HepG2 (cell line): ENCODE measurements around the gene CD151. TPM values are rescaled to one million over a fixed set of nuclear protein-coding genes. Genes with fewer than 3 reads are reported as not detected.

Experiments used
- AGO2 ChIP-seq: fragments of 200-400 bp; formaldehyde crosslinking; optimal IDR thresholded peaks from 2 replicates; pipeline ENCODE3; 2017; ENCODE audit warnings: mild to moderate bottlenecking, low read depth, low read length, moderate library complexity
- CREB1 ChIP-seq, 2 experiments: fragments of 450-650 bp in 1 of 2; IDR thresholded peaks; 2 replicates each; pipeline ENCODE4 v1.6.1; 2016 to 2017; ENCODE audit warnings: control low read depth in 1 of 2, mild to moderate bottlenecking in 1 of 2, missing compliant biosample characterization in 1 of 2, missing genetic modification characterization in 1 of 2
- ELK4 ChIP-seq: sonication (generic); formaldehyde crosslinking; IDR thresholded peaks from 2 replicates; pipeline ENCODE4 v1.9.0; 2021; ENCODE audit warnings: missing genetic modification reagents, borderline replicate concordance
- HNF1B ChIP-seq: sonication (generic); formaldehyde crosslinking; IDR thresholded peaks from 2 replicates; pipeline ENCODE4 v1.5.1; 2020; ENCODE audit warnings: mild to moderate bottlenecking, moderate library complexity, missing genetic modification reagents
- HNRNPUL1 ChIP-seq: fragments of 200-400 bp; formaldehyde crosslinking; IDR thresholded peaks from 2 replicates; pipeline ENCODE4 v1.6.1; 2017; ENCODE audit warnings: low read depth, mild to moderate bottlenecking, low read length, moderate library complexity
- NAIF1 ChIP-seq: sonication (generic); formaldehyde crosslinking; IDR thresholded peaks from 2 replicates; pipeline ENCODE4 v1.5.0; 2020; ENCODE audit warnings: mild to moderate bottlenecking, missing genetic modification reagents, borderline replicate concordance
- ZFP90 ChIP-seq: sonication (generic); formaldehyde crosslinking; IDR thresholded peaks from 2 replicates; pipeline ENCODE4 v1.8.0; 2022; ENCODE audit warnings: missing genetic modification reagents, mild to moderate bottlenecking, inconsistent platforms, borderline replicate concordance
- ZNF280B ChIP-seq: sonication (generic); formaldehyde crosslinking; IDR thresholded peaks from 2 replicates; pipeline ENCODE4 v1.5.0; 2020; ENCODE audit warnings: missing genetic modification reagents, mild to moderate bottlenecking, borderline replicate concordance
- ZNF383 ChIP-seq: sonication (generic); formaldehyde crosslinking; IDR thresholded peaks from 2 replicates; pipeline ENCODE4 v1.4.0; 2020; ENCODE audit warnings: missing genetic modification reagents, mild to moderate bottlenecking, borderline replicate concordance
- ZNF652 ChIP-seq: IDR thresholded peaks from 2 replicates; pipeline ENCODE4 v1.6.1; 2016; ENCODE audit warnings: low read depth, borderline replicate concordance
- polyA plus RNA-seq, 8 experiments: library from polyadenylated mRNA; depleted of rRNA in 3 of 8; stranded (reverse) in 7 of 8; unstranded in 1 of 8; fragments of >200 nt; fragmentation: Illumina TruSeq in 4 of 8; extraction: Trizol in 4 of 8; gene quantifications; 2 replicates each; pipeline versions ENCODE4 v1.2.1 to v1.2.3, GENCODE V29; 2011 to 2016; ENCODE audit warnings: low read depth in 4 of 8, missing spikeins in 1 of 8, mixed read lengths in 1 of 8; ENCODE audit not compliant: insufficient read depth in 1 of 8
- total RNA-seq, 5 experiments: library from RNA; depleted of rRNA; stranded (reverse); fragments of >200 nt; fragmentation: Illumina TruSeq; extraction: Trizol; gene quantifications; 2 replicates each; pipeline ENCODE4 v1.2.3, GENCODE V29; 2016; ENCODE audit warnings: low read depth in 1 of 5
- TF ChIP-seq, protein P1 (sequence below): sonication (generic); formaldehyde crosslinking; IDR thresholded peaks from 2 replicates; pipeline ENCODE4; 2020; ENCODE audit warnings: missing genetic modification reagents, mild to moderate bottlenecking, borderline replicate concordance
- TF ChIP-seq, protein P2 (sequence below): IDR thresholded peaks from 2 replicates; pipeline ENCODE4 v1.6.1; 2016; ENCODE audit warnings: missing compliant biosample characterization, missing genetic modification reagents, borderline replicate concordance
- TF ChIP-seq, protein P3 (sequence below): sonication (generic); formaldehyde crosslinking; conservative IDR thresholded peaks from 2 replicates; pipeline ENCODE4 v1.8.0; 2022; ENCODE audit warnings: low read depth, missing genetic modification reagents
- TF ChIP-seq, protein P4 (sequence below): sonication (generic); formaldehyde crosslinking; IDR thresholded peaks from 2 replicates; pipeline ENCODE4 v1.4.0; 2020; ENCODE audit warnings: mild to moderate bottlenecking, missing genetic modification reagents

Gene CD151
- total and polyA plus RNA-seq, 2 of the 13 experiments (the other 11 are each of a cell fraction or from before 2014, with no cell fraction given) = 125 to 197 TPM

- TF ChIP-seq CREB1 (IDR thresholded peaks at IDR 0.05) = no peak
- TF ChIP-seq CREB1 (CRISPR knock-in tag; IDR thresholded peaks at IDR 0.05) = no peak
- TF ChIP-seq, protein P1, sequence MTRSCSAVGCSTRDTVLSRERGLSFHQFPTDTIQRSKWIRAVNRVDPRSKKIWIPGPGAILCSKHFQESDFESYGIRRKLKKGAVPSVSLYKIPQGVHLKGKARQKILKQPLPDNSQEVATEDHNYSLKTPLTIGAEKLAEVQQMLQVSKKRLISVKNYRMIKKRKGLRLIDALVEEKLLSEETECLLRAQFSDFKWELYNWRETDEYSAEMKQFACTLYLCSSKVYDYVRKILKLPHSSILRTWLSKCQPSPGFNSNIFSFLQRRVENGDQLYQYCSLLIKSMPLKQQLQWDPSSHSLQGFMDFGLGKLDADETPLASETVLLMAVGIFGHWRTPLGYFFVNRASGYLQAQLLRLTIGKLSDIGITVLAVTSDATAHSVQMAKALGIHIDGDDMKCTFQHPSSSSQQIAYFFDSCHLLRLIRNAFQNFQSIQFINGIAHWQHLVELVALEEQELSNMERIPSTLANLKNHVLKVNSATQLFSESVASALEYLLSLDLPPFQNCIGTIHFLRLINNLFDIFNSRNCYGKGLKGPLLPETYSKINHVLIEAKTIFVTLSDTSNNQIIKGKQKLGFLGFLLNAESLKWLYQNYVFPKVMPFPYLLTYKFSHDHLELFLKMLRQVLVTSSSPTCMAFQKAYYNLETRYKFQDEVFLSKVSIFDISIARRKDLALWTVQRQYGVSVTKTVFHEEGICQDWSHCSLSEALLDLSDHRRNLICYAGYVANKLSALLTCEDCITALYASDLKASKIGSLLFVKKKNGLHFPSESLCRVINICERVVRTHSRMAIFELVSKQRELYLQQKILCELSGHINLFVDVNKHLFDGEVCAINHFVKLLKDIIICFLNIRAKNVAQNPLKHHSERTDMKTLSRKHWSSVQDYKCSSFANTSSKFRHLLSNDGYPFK = no peak
- TF ChIP-seq HNRNPUL1 = no peak
- TF ChIP-seq ZFP90 (CRISPR knock-in tag) = no peak
- TF ChIP-seq HNF1B = no peak
- TF ChIP-seq, protein P2, sequence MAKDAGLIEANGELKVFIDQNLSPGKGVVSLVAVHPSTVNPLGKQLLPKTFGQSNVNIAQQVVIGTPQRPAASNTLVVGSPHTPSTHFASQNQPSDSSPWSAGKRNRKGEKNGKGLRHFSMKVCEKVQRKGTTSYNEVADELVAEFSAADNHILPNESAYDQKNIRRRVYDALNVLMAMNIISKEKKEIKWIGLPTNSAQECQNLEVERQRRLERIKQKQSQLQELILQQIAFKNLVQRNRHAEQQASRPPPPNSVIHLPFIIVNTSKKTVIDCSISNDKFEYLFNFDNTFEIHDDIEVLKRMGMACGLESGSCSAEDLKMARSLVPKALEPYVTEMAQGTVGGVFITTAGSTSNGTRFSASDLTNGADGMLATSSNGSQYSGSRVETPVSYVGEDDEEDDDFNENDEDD = no peak
- 0 out of 2 replicates have a peak, but pooled peaks have one; percentile 47 for TF ChIP-seq ZNF280B
- TF ChIP-seq, protein P3, sequence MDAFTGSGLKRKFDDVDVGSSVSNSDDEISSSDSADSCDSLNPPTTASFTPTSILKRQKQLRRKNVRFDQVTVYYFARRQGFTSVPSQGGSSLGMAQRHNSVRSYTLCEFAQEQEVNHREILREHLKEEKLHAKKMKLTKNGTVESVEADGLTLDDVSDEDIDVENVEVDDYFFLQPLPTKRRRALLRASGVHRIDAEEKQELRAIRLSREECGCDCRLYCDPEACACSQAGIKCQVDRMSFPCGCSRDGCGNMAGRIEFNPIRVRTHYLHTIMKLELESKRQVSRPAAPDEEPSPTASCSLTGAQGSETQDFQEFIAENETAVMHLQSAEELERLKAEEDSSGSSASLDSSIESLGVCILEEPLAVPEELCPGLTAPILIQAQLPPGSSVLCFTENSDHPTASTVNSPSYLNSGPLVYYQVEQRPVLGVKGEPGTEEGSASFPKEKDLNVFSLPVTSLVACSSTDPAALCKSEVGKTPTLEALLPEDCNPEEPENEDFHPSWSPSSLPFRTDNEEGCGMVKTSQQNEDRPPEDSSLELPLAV (CRISPR knock-in tag) = no peak
- TF ChIP-seq ZNF652 (CRISPR knock-in tag) = no peak
- TF ChIP-seq AGO2 = peak; percentile 93
- TF ChIP-seq ZNF383 = no peak
- TF ChIP-seq ELK4 (CRISPR knock-in tag) = no peak
- TF ChIP-seq, protein P4, sequence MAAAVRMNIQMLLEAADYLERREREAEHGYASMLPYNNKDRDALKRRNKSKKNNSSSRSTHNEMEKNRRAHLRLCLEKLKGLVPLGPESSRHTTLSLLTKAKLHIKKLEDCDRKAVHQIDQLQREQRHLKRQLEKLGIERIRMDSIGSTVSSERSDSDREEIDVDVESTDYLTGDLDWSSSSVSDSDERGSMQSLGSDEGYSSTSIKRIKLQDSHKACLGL (CRISPR knock-in tag) = 0 out of 2 replicates have a peak, but pooled peaks have one; percentile 29
- no peak for TF ChIP-seq NAIF1 (CRISPR knock-in tag)
Observed at GRCh38 chr11:834371-835316, 1.9 kb downstream of the CD151 start (continued).
